CD4-positive, alpha-beta T cell treated with Interleukin-12 subunit alpha and Interleukin-12 subunit beta, for 1 hour (primary cell): Measurements from ENCODE around the gene OR51V1.
"Not testable (repeated sequence)": the region's sequence is repeated elsewhere in the genome, so short reads cannot be mapped to it uniquely, and the experiment has no call there.

ENCODE experiments used
- DNase-seq: peaks from one replicate; pipeline ENCODE4 v3.0.0-alpha.2; 2020

The OR51V1 gene, protein sequence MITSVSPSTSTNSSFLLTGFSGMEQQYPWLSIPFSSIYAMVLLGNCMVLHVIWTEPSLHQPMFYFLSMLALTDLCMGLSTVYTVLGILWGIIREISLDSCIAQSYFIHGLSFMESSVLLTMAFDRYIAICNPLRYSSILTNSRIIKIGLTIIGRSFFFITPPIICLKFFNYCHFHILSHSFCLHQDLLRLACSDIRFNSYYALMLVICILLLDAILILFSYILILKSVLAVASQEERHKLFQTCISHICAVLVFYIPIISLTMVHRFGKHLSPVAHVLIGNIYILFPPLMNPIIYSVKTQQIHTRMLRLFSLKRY

DNA sequence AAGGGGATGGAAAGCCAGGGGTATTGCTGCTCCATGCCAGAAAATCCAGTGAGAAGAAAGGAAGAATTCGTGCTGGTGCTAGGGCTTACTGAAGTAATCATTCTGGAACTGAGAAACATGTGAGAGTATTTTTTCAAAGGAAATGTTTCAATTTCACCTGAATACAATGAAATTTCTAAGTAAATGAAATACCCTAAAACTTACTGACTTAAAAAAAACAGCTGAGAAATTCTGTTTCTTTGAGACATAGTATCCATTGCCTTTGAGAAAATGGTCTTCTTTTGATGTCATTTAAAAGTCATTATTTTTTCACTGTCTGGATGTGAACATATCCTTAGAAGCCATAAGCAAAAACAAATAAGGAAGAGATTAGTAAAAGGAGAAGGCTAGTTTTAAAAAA lies at the start of gene OR51V1:
OR51V1 (minus strand) TSS at position 101 of the 400 bp plus-strand sequence; CDS start at position 101, 0 bp downstream.
- no peak for DNase-seq

- not testable (repeated sequence) for DNase-seq
Observed at GRCh38 chr11:5249807-5250396, 49.4 kb upstream of the OR51V1 start, which contains the start of gene HBG1. TSS of gene HBG1 (minus strand) at chr11:5249857. CDS start at chr11:5249804, 53 bp downstream.

- DNase-seq = not testable (repeated sequence)
Observed at GRCh38 chr11:5248498-5248897, 48.0 kb upstream of the OR51V1 start.

- DNase-seq = no peak
Observed at GRCh38 chr11:5247472-5248192, 47.1 kb upstream of the OR51V1 start.

DNA sequence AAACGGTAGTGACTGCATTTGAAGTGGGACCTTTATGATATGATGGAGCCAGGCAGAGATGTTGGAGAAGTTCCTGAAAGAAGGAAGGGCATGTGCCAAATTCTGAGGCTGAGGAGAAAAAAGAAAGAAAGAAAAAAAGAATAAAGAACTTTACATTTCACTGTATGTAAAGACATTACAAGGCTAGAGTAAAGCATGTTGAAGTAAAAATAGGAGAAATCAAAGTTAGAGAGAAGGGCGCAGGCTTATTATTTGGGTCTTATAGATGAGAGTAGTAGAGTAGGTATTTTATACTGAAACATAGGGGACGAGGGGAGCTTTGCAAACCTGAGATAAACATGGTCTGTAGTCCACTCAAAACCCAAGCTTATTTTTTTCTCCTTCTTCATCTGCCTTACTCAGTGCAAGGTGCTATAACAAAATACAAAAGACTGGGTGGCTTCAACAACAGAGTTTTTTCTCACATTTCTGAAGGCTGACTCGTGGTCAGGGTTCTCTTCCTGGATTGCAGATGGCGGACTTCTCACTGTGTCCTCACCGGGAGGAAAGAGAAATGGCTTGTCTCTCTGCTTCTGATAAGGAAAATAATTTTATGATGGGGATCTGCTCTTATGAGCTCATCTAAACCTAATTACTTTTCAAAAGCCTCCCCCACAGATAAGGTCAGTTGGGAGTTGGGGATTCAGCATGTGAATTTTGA lies 46.4 kb upstream of the OR51V1 start:
- DNase-seq = no peak

GRCh38 chr11:5245155-5245554 lies 44.7 kb upstream of the OR51V1 start:
- DNase-seq = no peak

DNA sequence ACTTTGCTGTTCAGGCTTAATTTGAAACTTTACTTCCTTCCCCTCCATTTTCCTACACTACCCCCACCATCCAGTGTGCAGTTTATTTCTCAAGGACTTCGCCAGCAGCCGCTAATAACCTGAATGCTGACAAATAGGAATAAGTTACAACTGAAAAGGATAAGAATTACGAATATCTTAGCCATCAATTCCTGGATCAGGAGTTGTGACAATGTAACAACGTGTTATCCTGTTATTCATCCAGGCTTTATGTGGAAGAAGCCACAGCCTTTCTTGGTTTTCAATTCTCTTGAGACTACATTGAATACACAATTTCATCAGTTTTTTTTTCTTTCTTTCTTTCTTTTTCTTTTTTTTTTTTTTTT lies 43.3 kb upstream of the OR51V1 start:
- DNase-seq = no peak

DNA sequence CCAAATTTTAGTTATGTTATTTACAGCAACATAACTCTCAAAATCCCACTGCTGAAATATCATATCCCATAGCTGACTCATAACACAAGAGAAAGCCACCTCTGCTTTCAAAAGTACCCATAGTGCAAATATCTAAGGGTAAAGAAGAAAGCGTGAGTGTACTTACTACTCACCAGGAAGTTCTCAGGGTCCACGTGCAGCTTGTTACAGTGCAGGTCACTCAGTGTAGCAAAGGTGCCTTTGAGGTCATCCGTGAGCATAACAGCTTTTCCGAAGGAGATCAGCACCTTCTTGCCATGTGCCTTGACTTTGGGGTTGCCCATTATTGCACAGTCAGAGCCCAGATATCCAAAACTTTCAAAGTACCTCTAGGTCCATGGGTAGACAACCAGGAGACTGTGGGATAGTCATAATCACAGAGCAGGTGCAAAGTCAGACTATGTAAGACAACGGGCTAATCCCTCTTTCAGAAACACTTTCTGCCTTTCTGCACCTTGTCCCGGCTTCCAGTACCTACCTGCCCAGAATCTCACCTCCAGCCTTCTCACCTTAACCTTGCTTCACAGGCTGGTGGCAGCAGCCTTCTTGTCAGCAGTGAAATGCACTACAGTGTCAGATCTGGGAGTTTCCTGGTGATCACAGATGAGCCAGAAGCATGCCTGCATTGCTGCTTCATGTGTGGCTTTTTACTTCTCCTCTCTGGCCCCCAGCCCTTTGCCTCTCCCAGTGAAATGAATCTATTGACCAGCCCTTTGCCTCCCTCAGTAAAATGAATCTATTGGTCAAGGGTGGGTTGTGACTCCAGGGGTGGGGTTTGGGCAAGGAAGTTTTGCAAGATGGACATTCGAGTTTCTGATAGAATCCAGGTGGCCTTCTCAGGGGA lies 42.7 kb upstream of the OR51V1 start:
- no peak for DNase-seq

DNA sequence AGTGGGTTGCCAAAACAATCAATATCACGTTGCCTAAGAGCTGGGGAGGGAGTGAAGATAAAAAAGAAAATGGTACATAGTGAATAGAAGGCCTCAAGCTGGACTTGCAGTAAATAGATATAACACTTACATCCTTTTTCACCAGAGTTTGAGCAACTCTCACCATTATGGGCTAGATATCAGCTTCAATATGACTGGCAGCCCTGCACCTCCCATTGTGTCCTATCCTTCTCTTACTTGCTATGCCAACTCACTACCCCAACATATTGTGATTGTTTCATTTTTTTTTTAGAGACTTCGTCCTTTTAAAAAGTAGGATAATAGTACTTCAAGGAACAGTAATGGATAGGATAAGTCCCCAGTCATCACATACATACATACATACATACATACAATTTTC lies 41.7 kb upstream of the OR51V1 start:
- no peak for DNase-seq

GRCh38 chr11:5241458-5241857 lies 41.0 kb upstream of the OR51V1 start:
- no peak for DNase-seq

DNA sequence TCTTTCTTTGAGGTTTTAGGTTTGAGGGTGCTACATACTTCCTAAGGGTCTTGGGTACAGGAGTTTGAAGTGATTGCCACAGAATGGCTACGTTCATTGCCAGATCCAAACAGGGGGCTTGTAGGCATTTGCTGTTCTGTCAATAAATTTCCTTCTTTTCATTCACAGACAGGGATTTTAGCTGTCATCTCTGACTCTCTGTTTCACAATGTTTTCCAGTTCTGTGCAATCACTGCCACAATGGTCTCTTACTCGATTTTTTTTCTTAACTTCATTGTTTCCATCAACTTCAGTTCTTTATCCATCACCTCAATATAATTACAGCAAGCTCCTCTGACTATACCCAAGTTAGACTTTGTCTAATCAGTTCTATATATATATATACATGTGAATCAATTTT lies 40.0 kb upstream of the OR51V1 start:
- DNase-seq = no peak

DNA sequence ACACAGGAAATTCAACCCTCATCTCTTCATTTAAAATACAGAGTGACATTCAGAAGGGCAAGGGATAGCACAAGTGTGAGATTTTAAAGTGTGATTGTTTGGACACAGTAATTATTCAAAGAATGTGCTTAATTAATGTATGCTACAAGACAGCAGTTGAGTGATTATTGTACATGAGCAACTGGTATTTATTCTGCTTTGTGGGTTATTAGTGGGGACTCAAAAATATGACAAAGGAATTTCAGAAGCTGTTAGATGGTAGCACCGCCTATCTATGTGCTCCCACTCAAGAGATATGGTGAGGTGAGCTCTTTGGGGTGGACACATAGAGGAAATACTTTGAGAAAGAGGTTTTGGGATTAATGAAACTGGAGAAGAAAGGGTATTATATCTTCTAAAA lies 39.6 kb upstream of the OR51V1 start:
- DNase-seq = no peak

- no peak for DNase-seq
Observed at GRCh38 chr11:5239046-5239445, 38.6 kb upstream of the OR51V1 start.

GRCh38 chr11:5238486-5238885 lies 38.0 kb upstream of the OR51V1 start:
- DNase-seq = no peak

- no peak for DNase-seq
Observed at GRCh38 chr11:5237420-5237819, 36.9 kb upstream of the OR51V1 start.

DNA sequence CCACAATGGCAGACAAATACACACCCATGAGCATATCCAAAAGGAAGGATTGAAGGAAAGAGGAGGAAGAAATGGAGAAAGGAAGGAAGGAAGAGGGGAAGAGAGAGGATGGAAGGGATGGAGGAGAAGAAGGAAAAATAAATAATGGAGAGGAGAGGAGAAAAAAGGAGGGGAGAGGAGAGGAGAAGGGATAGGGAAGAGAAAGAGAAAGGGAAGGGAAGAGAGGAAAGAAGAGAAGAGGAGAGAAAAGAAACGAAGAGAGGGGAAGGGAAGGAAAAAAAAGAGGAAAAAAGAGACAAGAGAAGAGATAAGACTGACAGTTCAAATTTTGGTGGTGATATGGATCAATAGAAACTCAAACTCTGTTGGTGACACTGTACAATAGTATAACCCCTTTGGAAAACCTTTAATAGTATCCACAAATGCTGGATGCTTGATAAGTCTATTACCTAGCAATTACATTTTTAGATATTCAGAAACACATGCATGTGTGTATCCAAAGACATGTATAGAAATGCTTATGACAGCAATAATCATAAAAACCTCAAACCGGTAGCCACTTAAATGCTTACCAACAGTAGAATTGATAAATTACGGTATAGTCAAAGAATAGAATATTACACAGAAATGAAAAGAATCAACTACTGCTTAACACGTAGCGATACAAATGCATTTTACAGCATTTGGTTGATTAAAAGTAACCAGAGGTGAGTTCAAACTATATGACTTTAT lies 35.0 kb upstream of the OR51V1 start:
- no peak for DNase-seq

DNA sequence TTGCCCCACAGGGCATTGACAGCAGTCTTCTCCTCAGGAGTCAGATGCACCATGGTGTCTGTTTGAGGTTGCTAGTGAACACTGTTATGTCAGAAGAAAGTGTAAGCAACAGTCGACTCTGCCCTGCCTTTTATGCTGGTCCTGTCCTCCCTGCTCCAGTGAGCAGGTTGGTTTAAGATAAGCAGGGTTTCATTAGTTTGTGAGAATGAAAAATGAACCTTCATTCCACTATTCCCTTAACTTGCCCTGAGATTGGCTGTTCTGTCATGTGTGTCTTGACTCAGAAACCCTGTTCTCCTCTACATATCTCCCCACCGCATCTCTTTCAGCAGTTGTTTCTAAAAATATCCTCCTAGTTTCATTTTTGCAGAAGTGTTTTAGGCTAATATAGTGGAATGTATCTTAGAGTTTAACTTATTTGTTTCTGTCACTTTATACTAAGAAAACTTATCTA lies 33.9 kb upstream of the OR51V1 start, which contains the start of gene HBD:
HBD (minus strand) TSS at position 103 of the 454 bp plus-strand sequence; CDS start at position 53, 50 bp downstream.
- DNase-seq = no peak

DNA sequence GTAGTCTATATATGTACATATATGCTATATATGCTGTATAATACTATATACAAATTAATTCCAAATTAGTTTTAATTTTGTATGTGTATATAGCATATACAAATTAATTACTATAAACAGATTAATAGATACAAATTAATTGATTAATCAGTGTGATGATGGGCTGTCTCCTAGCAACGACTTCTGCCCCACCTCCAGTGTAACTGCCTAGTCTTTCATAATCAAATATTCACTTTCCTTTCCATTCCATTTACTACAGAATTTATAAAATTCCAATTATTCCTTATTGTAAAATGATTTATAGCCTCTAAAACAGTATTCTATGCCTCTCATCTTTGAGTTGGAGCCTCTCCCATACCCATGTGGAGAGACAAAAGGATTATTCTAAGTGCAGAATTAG lies 32.8 kb upstream of the OR51V1 start:
- DNase-seq = no peak

GRCh38 chr11:5232821-5233220 lies 32.3 kb upstream of the OR51V1 start:
- no peak for DNase-seq

DNA sequence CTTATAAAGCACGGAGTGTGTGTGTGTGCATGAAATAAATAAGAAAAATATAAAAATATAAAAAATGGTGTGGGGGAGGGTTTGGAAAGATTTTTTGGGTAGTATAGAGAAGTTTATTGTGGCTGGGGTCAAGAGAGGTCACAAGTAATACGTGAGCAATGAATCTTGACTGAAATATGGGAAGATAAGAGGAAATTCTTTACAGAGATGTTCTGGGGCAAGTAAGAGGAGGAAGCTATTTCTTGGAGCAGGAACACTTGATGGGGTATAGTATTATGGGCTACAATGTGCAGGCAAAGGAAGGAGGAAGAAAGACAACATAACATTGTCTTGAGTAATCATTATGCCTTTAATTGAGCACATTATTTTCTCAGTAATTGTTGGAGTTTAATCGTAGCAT lies 31.7 kb upstream of the OR51V1 start:
- DNase-seq = no peak

- DNase-seq = no peak
Observed at GRCh38 chr11:5231111-5231510, 30.6 kb upstream of the OR51V1 start.
